Measurements from ENCODE around the gene NMRK2. TPM values are rescaled to one million over a fixed set of nuclear protein-coding genes. Genes with fewer than 3 reads are reported as not detected.
A peak's percentile ranks its signal among the peaks of the same experiment; 100 is the strongest.

The NMRK2 gene
- total and polyA plus RNA-seq, 2 of the 13 experiments (the other 11 are each of a cell fraction or from before 2014, with no cell fraction given) = not detected

GRCh38 chr19:3970808-3971598 lies 38.1 kb downstream of the NMRK2 start, which contains the start of gene DAPK3 (continued):
- TF ChIP-seq, protein P1, sequence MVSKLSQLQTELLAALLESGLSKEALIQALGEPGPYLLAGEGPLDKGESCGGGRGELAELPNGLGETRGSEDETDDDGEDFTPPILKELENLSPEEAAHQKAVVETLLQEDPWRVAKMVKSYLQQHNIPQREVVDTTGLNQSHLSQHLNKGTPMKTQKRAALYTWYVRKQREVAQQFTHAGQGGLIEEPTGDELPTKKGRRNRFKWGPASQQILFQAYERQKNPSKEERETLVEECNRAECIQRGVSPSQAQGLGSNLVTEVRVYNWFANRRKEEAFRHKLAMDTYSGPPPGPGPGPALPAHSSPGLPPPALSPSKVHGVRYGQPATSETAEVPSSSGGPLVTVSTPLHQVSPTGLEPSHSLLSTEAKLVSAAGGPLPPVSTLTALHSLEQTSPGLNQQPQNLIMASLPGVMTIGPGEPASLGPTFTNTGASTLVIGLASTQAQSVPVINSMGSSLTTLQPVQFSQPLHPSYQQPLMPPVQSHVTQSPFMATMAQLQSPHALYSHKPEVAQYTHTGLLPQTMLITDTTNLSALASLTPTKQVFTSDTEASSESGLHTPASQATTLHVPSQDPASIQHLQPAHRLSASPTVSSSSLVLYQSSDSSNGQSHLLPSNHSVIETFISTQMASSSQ (IDR thresholded peaks at IDR 0.05; ENCODE audit: low read depth) = no peak
- TF ChIP-seq, protein P1 (CRISPR knock-in tag; IDR thresholded peaks at IDR 0.05; ENCODE audit: borderline replicate concordance) = no peak
- no peak for TF ChIP-seq TERF1 (CRISPR knock-in tag; IDR thresholded peaks at IDR 0.05)
- no peak for TF ChIP-seq SMC3 (IDR thresholded peaks at IDR 0.05; ENCODE audit: low read length)
- no peak for TF ChIP-seq ZNF333 (CRISPR knock-in tag; IDR thresholded peaks at IDR 0.05; ENCODE audit: borderline replicate concordance)
- no peak for TF ChIP-seq ZNF503 (CRISPR knock-in tag; IDR thresholded peaks at IDR 0.05)
- TF ChIP-seq POLR2G (IDR thresholded peaks at IDR 0.05; ENCODE audit: low read depth, low read length) = peak; percentile 87
- TF ChIP-seq SIX4 (CRISPR knock-in tag; IDR thresholded peaks at IDR 0.05) = no peak
- peak; percentile 70; the same call in 1 of the 2 replicates for TF ChIP-seq ZNF891 (CRISPR knock-in tag; IDR thresholded peaks at IDR 0.05)
- no peak for TF ChIP-seq HNRNPL (IDR thresholded peaks at IDR 0.05; ENCODE audit: low read depth, low read length)
- no peak for TF ChIP-seq MTF1 (CRISPR knock-in tag; IDR thresholded peaks at IDR 0.05)
- no peak for TF ChIP-seq ZNF18 (CRISPR knock-in tag; IDR thresholded peaks at IDR 0.05; ENCODE audit: insufficient replicate concordance)
- TF ChIP-seq BHLHE40 (IDR thresholded peaks at IDR 0.05; ENCODE audit: low read length) = peak; percentile 84
- 0 out of 2 replicates have a peak, but pooled peaks have one; percentile 56 for TF ChIP-seq ZSCAN31 (CRISPR knock-in tag; IDR thresholded peaks at IDR 0.05; ENCODE audit: low read depth)
- TF ChIP-seq ATF6 (CRISPR knock-in tag; conservative IDR thresholded peaks at IDR 0.05) = no peak
